Trophoblast cell (in vitro differentiated cells and primary cell): Measurements from ENCODE around the gene PARD6B.
A peak's percentile ranks its signal among the peaks of the same experiment; 100 is the strongest.
"Not testable (repeated sequence)": the region's sequence is repeated elsewhere in the genome, so short reads cannot be mapped to it uniquely, and the experiment has no call there.

Experiments used
- DNase-seq, 2 donors: peaks; one replicate each; pipeline ENCODE4 v3.0.0-alpha.2; 2016
- H2AFZ ChIP-seq: 2 replicates; pipeline ENCODE4 v1.6.1; 2013; ENCODE audit warnings: low read length, moderate library complexity, mild to moderate bottlenecking; ENCODE audit not compliant: insufficient read depth, poor library complexity
- H2AK5ac ChIP-seq: 2 replicates; pipeline ENCODE4 v1.6.1; 2013; ENCODE audit warnings: mild to moderate bottlenecking, low read length
- H2BK120ac ChIP-seq: 2 replicates; pipeline ENCODE4 v1.6.1; 2013; ENCODE audit warnings: low read length, mild to moderate bottlenecking, moderate library complexity; ENCODE audit not compliant: insufficient read depth, poor library complexity
- H2BK12ac ChIP-seq: 2 replicates; pipeline ENCODE4 v1.6.1; 2013; ENCODE audit warnings: mild to moderate bottlenecking, low read length, moderate library complexity
- H2BK5ac ChIP-seq: 2 replicates; pipeline ENCODE4 v1.6.1; 2013; ENCODE audit warnings: low read length, low read depth, moderate library complexity, mild to moderate bottlenecking; ENCODE audit not compliant: poor library complexity
- H3K14ac ChIP-seq: 2 replicates; pipeline ENCODE4 v1.6.1; 2013; ENCODE audit warnings: mild to moderate bottlenecking, low read length
- H3K18ac ChIP-seq: 2 replicates; pipeline ENCODE4 v1.6.1; 2013; ENCODE audit warnings: mild to moderate bottlenecking, low read length
- H3K23ac ChIP-seq: 2 replicates; pipeline ENCODE4 v1.6.1; 2013; ENCODE audit warnings: low read length
- H3K27ac ChIP-seq: 2 replicates; pipeline ENCODE4 v1.5.1; 2013; ENCODE audit warnings: low read depth, mild to moderate bottlenecking, inconsistent platforms, low read length, moderate library complexity
- H3K27me3 ChIP-seq: 2 replicates; pipeline ENCODE4 v1.6.1; 2013; ENCODE audit warnings: inconsistent platforms, mild to moderate bottlenecking, low read length, moderate library complexity; ENCODE audit not compliant: insufficient read depth
- H3K36me3 ChIP-seq, 2 experiments: 1 replicate in 1 of 2; 2 replicates in 1 of 2; pipeline ENCODE4 v1.6.1; 2013; ENCODE audit warnings: low read length in 2 of 2, mild to moderate bottlenecking in 2 of 2, moderate library complexity in 1 of 2; ENCODE audit not compliant: insufficient read depth in 2 of 2, control insufficient read depth in 1 of 2
- H3K4ac ChIP-seq: 2 replicates; pipeline ENCODE4 v1.6.1; 2013; ENCODE audit warnings: low read depth, mild to moderate bottlenecking, low read length, moderate library complexity
- H3K4me1 ChIP-seq, 2 experiments: 1 replicate in 1 of 2; 2 replicates in 1 of 2; pipeline ENCODE4 v1.6.1; 2013; ENCODE audit warnings: low read length in 2 of 2, mild to moderate bottlenecking in 2 of 2, moderate library complexity in 1 of 2; ENCODE audit not compliant: insufficient read depth in 2 of 2, control insufficient read depth in 1 of 2
- H3K4me2 ChIP-seq: 2 replicates; pipeline ENCODE4 v1.6.1; 2013; ENCODE audit warnings: inconsistent platforms, mild to moderate bottlenecking, low read length, moderate library complexity
- H3K4me3 ChIP-seq: 2 replicates; pipeline ENCODE4 v1.5.1; 2013; ENCODE audit warnings: mild to moderate bottlenecking, low read depth, low read length, inconsistent platforms
- H3K79me1 ChIP-seq: one replicate; pipeline ENCODE4 v1.6.1; 2013; ENCODE audit warnings: low read length
- H3K79me2 ChIP-seq: 2 replicates; pipeline ENCODE4 v1.6.1; 2013; ENCODE audit warnings: low read length, mild to moderate bottlenecking; ENCODE audit not compliant: control insufficient read depth, insufficient read depth, poor library complexity
- H3K9ac ChIP-seq: 2 replicates; pipeline ENCODE4 v1.6.1; 2013; ENCODE audit warnings: mild to moderate bottlenecking, low read length
- H3K9me3 ChIP-seq: 2 replicates; pipeline ENCODE4 v1.6.1; 2013; ENCODE audit warnings: low read depth, mild to moderate bottlenecking, control low read depth, inconsistent platforms, low read length; ENCODE audit not compliant: insufficient read depth
- H4K12ac ChIP-seq: 2 replicates; pipeline ENCODE4 v1.6.1; 2013; ENCODE audit warnings: low read depth, mild to moderate bottlenecking, low read length, moderate library complexity
- H4K8ac ChIP-seq: 2 replicates; pipeline ENCODE4 v1.6.1; 2013; ENCODE audit warnings: low read depth, mild to moderate bottlenecking, low read length, moderate library complexity
- H4K91ac ChIP-seq: one replicate; pipeline ENCODE4 v1.6.1; 2013; ENCODE audit warnings: low read depth, mild to moderate bottlenecking, low read length, moderate library complexity
- WGBS: extraction: QIAGEN DNeasy Blood & Tissue Kit; methylation state at CpG from one replicate; pipeline ENCODE4 v1.1.7; 2013; ENCODE audit warnings: missing lambda C conversion rate; ENCODE audit not compliant: insufficient read length, insufficient coverage; ENCODE audit errors: extremely low coverage; 5-methylcytosine and 5-hydroxymethylcytosine counted together

The PARD6B gene

DNA sequence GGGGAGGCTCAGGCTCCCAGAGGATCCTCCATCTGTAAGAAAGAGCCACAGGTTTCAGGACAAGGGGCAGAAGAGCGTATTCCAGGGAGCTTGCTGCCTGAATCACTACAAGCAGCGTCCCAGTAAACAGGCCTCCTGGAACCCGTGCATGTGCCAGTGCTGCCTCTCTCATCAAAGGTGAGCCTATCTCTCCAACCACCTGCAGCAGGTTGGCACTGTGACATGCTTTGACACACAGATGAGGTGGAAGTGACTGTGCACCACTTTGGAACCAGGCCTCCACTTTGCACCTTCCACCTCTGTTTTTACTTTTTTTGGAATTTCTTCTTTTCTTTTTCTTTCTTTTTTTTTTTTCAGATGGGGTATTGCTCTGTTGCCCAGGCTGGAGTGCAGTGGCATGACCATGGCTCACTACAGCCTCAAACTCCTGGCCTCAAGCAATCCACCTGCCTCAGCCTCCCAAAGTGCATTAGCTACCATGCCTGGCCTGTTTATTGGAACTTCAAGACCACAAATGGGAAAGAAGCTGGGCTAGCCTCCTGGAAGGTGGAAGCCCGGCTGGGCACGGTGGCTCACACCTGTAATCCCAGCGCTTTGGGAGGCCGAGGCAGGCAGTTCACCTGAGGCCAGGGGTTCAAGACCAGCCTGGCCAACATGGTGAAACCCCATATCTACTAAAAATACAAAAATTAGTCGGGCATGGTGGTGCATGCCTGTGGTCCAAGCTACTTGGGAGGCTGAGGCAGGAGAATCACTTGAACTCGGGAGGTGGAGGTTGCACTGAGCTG lies 27.5 kb upstream of the PARD6B start:
- H2BK5ac ChIP-seq, DNase-seq, H2BK12ac ChIP-seq, H3K27me3 ChIP-seq, H3K4ac ChIP-seq, H3K9me3 ChIP-seq, H4K12ac ChIP-seq, H2BK120ac ChIP-seq, H3K79me2 ChIP-seq, H3K18ac ChIP-seq, H3K36me3 ChIP-seq, H3K14ac ChIP-seq, H3K4me1 ChIP-seq, H4K8ac ChIP-seq, H2AFZ ChIP-seq, H3K23ac ChIP-seq, H4K91ac ChIP-seq, H3K4me2 ChIP-seq, H3K4me3 ChIP-seq, H2AK5ac ChIP-seq, H3K79me1 ChIP-seq, H3K27ac ChIP-seq: not testable (repeated sequence)
- no CpG with 5 or more reads among the region's 9 CpGs for WGBS
- peak overlapping the region; percentile 43 for H3K9ac ChIP-seq

DNA sequence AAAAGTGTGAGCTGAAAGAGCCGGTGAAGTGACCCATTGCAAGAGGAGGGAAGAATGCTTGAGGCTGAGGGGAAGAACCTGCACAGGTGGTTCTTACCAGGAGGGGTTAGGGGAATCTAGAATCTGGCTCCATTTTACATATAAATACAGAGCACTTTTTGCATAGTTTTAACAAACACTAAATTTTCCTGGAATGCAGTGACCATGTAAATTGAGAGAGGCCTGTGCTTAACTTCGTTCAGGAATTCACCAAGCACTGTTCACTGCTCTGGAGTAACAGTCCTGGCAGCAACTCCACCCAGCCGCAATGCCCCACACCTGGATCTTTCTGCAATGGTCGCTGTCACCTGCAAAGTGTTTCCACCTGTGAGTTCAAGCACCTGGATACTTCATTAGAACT lies 26.9 kb upstream of the PARD6B start:
- H2AK5ac ChIP-seq: no peak overlapping the region
- no peak overlapping the region for H3K4me3 ChIP-seq
- H2BK12ac ChIP-seq: no peak overlapping the region
- H3K36me3 ChIP-seq: no peaks in the 10 kb centered on the region
- H4K91ac ChIP-seq: no peak overlapping the region
- H4K8ac ChIP-seq: no peak overlapping the region
- no peak overlapping the region for H3K23ac ChIP-seq
- H3K4me1 ChIP-seq: peaks cover 0 to 5% of the 10 kb centered on the region in 2 experiments
- H2BK5ac ChIP-seq: no peak overlapping the region
- no peaks in the 10 kb centered on the region for H3K79me1 ChIP-seq
- no peak overlapping the region for H2AFZ ChIP-seq
- no peak overlapping the region for H3K27ac ChIP-seq
- no peak overlapping the region for H4K12ac ChIP-seq
- H3K79me2 ChIP-seq: no peaks in the 10 kb centered on the region
- H3K4ac ChIP-seq: no peak overlapping the region
- no peak for DNase-seq
- H3K9ac ChIP-seq: no peak overlapping the region
- no CpG with 5 or more reads among the region's 4 CpGs for WGBS
- H3K27me3 ChIP-seq: no peaks in the 10 kb centered on the region
- H3K14ac ChIP-seq: no peak overlapping the region
- no peak overlapping the region for H3K18ac ChIP-seq
- no peak overlapping the region for H2BK120ac ChIP-seq
- H3K9me3 ChIP-seq: no peaks in the 10 kb centered on the region
- no peak overlapping the region for H3K4me2 ChIP-seq

DNA sequence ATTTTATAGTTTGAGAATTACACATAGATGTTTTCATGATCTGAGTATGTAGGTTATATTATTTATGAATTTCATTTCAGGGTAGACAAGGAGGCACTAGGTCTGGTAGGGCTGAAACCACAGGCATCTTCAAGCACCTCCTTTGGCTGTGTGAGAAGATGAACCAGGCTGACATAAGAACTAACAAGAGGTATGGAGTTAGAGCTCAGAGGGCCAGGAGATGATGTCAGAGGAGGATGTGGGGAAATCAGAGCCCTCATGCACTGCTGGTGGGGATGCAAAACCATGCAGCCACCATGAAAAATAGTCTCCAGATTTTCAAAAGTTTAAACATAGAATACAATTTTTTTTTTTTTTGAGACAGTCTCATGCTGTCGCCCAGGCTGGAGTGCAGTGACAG lies 26.4 kb upstream of the PARD6B start:
- H3K79me2 ChIP-seq: no peaks in the 10 kb centered on the region
- no CpG with 5 or more reads among the region's 1 CpG for WGBS
- no peaks in the 10 kb centered on the region for H3K36me3 ChIP-seq
- no peaks in the 10 kb centered on the region for H3K79me1 ChIP-seq
- H2BK12ac ChIP-seq: no peak overlapping the region
- no peak overlapping the region for H2BK5ac ChIP-seq
- no peak overlapping the region for H4K8ac ChIP-seq
- H4K12ac ChIP-seq: no peak overlapping the region
- H3K4me2 ChIP-seq: no peak overlapping the region
- H2BK120ac ChIP-seq: no peak overlapping the region
- no peak overlapping the region for H3K23ac ChIP-seq
- H3K14ac ChIP-seq: no peak overlapping the region
- peaks cover 0 to 5% of the 10 kb centered on the region in 2 experiments for H3K4me1 ChIP-seq
- H2AK5ac ChIP-seq: no peak overlapping the region
- no peak overlapping the region for H3K27ac ChIP-seq
- no peak overlapping the region for H2AFZ ChIP-seq
- no peaks in the 10 kb centered on the region for H3K9me3 ChIP-seq
- H3K9ac ChIP-seq: no peak overlapping the region
- DNase-seq: no peak
- no peak overlapping the region for H4K91ac ChIP-seq
- H3K18ac ChIP-seq: no peak overlapping the region
- H3K27me3 ChIP-seq: no peaks in the 10 kb centered on the region
- no peak overlapping the region for H3K4ac ChIP-seq
- H3K4me3 ChIP-seq: no peak overlapping the region

DNA sequence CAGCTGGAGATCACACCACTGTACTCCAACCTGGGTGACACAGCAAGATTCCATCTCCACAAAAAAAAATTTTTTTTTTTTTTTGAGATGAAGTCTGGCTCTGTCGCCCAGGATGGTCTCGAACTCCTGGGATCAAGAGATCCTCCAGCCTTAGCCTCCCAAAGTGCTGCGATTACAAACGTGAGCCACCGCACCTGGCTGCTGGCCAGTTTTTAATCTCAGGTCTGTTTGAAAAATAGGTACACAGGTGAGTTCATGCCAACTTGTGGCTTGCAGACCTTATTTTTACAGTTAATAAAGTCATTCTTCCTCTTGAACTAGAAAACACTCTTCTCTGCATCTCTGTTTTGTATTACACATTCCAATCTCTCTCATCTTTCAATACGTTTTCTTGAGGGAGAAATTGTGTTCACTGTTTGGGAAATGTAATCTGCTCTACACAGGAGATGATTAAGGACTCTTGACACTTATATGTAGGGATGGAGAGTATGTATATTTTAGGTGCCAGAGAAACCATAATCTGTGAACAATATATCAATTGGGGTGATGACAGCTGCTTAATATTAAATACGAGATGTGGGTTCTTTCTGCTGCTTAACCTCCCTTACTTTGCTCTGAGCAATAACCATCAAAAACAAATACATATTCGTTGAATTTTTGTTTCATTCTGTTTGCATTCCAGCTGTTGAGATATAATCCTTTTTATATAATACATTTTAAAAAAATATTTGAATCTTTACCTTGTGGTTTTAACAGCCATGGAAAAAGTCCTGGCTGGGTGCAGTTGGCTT lies 22.3 kb upstream of the PARD6B start:
- no peak overlapping the region for H2BK12ac ChIP-seq
- no peaks in the 10 kb centered on the region for H3K27me3 ChIP-seq
- H4K91ac ChIP-seq: no peak overlapping the region
- no peak overlapping the region for H2BK120ac ChIP-seq
- H2AK5ac ChIP-seq: no peak overlapping the region
- peaks cover 2% of the 10 kb centered on the region for H3K79me1 ChIP-seq
- no peak overlapping the region for H3K23ac ChIP-seq
- no peaks in the 10 kb centered on the region for H3K79me2 ChIP-seq
- no peak overlapping the region for H4K12ac ChIP-seq
- H3K4me3 ChIP-seq: no peak overlapping the region
- no peak overlapping the region for H2BK5ac ChIP-seq
- no peak overlapping the region for H2AFZ ChIP-seq
- no peaks in the 10 kb centered on the region for H3K36me3 ChIP-seq
- H3K9ac ChIP-seq: no peak overlapping the region
- H3K18ac ChIP-seq: no peak overlapping the region
- no peak overlapping the region for H3K14ac ChIP-seq
- no peak overlapping the region for H4K8ac ChIP-seq
- no peak for DNase-seq
- no peak overlapping the region for H3K4ac ChIP-seq
- H3K4me1 ChIP-seq: peaks cover 7 to 15% of the 10 kb centered on the region in 2 experiments
- H3K4me2 ChIP-seq: no peak overlapping the region
- H3K27ac ChIP-seq: no peak overlapping the region
- H3K9me3 ChIP-seq: no peaks in the 10 kb centered on the region
- WGBS: no CpG with 5 or more reads among the region's 8 CpGs
